HepG2 (cell line): ENCODE results near the gene SSBP1. TPM values are rescaled to one million over a fixed set of nuclear protein-coding genes. Genes with fewer than 3 reads are reported as not detected.

Experiments
- BCL3 ChIP-seq: sonication (generic); formaldehyde crosslinking; IDR thresholded peaks from 2 replicates; pipeline ENCODE4 v1.5.1; 2020; ENCODE audit warnings: mild to moderate bottlenecking, missing genetic modification reagents, moderate library complexity
- EED ChIP-seq: sonication (generic); formaldehyde crosslinking; IDR thresholded peaks from 2 replicates; pipeline ENCODE4 v1.5.0; 2020; ENCODE audit warnings: mild to moderate bottlenecking, missing genetic modification reagents
- MLLT10 ChIP-seq: sonication (generic); formaldehyde crosslinking; IDR thresholded peaks from 2 replicates; pipeline ENCODE4 v1.4.0; 2020; ENCODE audit warnings: missing genetic modification reagents
- PAXIP1 ChIP-seq: sonication (generic); formaldehyde crosslinking; conservative IDR thresholded peaks from 2 replicates; pipeline ENCODE4 v1.4.0; 2020; ENCODE audit warnings: mild to moderate bottlenecking, missing genetic modification reagents, moderate library complexity
- RERE ChIP-seq: IDR thresholded peaks from 2 replicates; pipeline ENCODE4 v1.6.1; 2016; ENCODE audit warnings: low read depth, missing genetic modification reagents, missing compliant biosample characterization
- RFXAP ChIP-seq: sonication (generic); formaldehyde crosslinking; IDR thresholded peaks from 2 replicates; pipeline ENCODE4 v1.4.0; 2020; ENCODE audit warnings: missing genetic modification reagents, borderline replicate concordance
- ZBTB7A ChIP-seq: sonication (generic); formaldehyde crosslinking; IDR thresholded peaks from 2 replicates; pipeline ENCODE4 v1.8.0; 2022; ENCODE audit warnings: mild to moderate bottlenecking, missing genetic modification reagents
- ZFP90 ChIP-seq: sonication (generic); formaldehyde crosslinking; IDR thresholded peaks from 2 replicates; pipeline ENCODE4 v1.8.0; 2022; ENCODE audit warnings: missing genetic modification reagents, mild to moderate bottlenecking, inconsistent platforms, borderline replicate concordance
- ZNF205 ChIP-seq: IDR thresholded peaks from 2 replicates; pipeline ENCODE4 v1.6.1; 2018; ENCODE audit warnings: missing biosample characterization, missing genetic modification reagents
- ZNF326 ChIP-seq: sonication (generic); formaldehyde crosslinking; IDR thresholded peaks from 2 replicates; pipeline ENCODE4 v1.4.0; 2020; ENCODE audit warnings: missing genetic modification reagents, borderline replicate concordance
- ZNF383 ChIP-seq: sonication (generic); formaldehyde crosslinking; IDR thresholded peaks from 2 replicates; pipeline ENCODE4 v1.4.0; 2020; ENCODE audit warnings: missing genetic modification reagents, mild to moderate bottlenecking, borderline replicate concordance
- ZNF431 ChIP-seq: sonication (generic); formaldehyde crosslinking; IDR thresholded peaks from 2 replicates; pipeline ENCODE4 v1.9.0; 2022; ENCODE audit warnings: missing genetic modification reagents, low read depth, mild to moderate bottlenecking, borderline replicate concordance
- ZNF550 ChIP-seq: sonication (generic); formaldehyde crosslinking; IDR thresholded peaks from 2 replicates; pipeline ENCODE4 v1.4.0; 2020; ENCODE audit warnings: mild to moderate bottlenecking, missing genetic modification reagents, borderline replicate concordance
- ZNF652 ChIP-seq: IDR thresholded peaks from 2 replicates; pipeline ENCODE4 v1.6.1; 2016; ENCODE audit warnings: low read depth, borderline replicate concordance
- ZSCAN20 ChIP-seq: sonication (generic); formaldehyde crosslinking; IDR thresholded peaks from 2 replicates; pipeline ENCODE4 v1.4.0; 2020; ENCODE audit warnings: missing genetic modification reagents, mild to moderate bottlenecking, borderline replicate concordance
- polyA plus RNA-seq, 8 experiments: library from polyadenylated mRNA; depleted of rRNA in 3 of 8; stranded (reverse) in 7 of 8; unstranded in 1 of 8; fragments of >200 nt; fragmentation: Illumina TruSeq in 4 of 8; extraction: Trizol in 4 of 8; gene quantifications; 2 replicates each; pipeline versions ENCODE4 v1.2.1 to v1.2.3, GENCODE V29; 2011 to 2016; ENCODE audit warnings: low read depth in 4 of 8, missing spikeins in 1 of 8, mixed read lengths in 1 of 8; ENCODE audit not compliant: insufficient read depth in 1 of 8
- total RNA-seq, 5 experiments: library from RNA; depleted of rRNA; stranded (reverse); fragments of >200 nt; fragmentation: Illumina TruSeq; extraction: Trizol; gene quantifications; 2 replicates each; pipeline ENCODE4 v1.2.3, GENCODE V29; 2016; ENCODE audit warnings: low read depth in 1 of 5
- TF ChIP-seq, protein P1 (sequence below): sonication (generic); formaldehyde crosslinking; IDR thresholded peaks from 2 replicates; pipeline ENCODE4 v1.5.1; 2020; ENCODE audit warnings: mild to moderate bottlenecking, missing genetic modification reagents, borderline replicate concordance
- TF ChIP-seq, protein P2 (sequence below): sonication (generic); formaldehyde crosslinking; IDR thresholded peaks from 2 replicates; pipeline ENCODE4 v1.4.0; 2020; ENCODE audit warnings: missing genetic modification reagents; ENCODE audit errors: not compliant biosample characterization

Gene SSBP1
- total and polyA plus RNA-seq, 2 of the 13 experiments (the other 11 are each of a cell fraction or from before 2014, with no cell fraction given) = 64.4 to 254 TPM

GRCh38 chr7:141695803-141696289 lies 42.3 kb upstream of the SSBP1 start (continued):
- TF ChIP-seq, protein P1, sequence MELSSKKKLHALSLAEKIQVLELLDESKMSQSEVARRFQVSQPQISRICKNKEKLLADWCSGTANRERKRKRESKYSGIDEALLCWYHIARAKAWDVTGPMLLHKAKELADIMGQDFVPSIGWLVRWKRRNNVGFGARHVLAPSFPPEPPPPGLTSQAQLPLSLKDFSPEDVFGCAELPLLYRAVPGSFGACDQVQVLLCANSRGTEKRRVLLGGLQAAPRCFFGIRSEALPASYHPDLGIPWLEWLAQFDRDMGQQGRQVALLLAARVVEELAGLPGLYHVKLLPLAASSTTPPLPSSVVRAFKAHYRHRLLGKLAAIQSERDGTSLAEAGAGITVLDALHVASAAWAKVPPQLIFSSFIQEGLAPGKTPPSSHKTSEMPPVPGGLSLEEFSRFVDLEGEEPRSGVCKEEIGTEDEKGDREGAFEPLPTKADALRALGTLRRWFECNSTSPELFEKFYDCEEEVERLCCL = no peak
- TF ChIP-seq RERE (0 out of 2 replicates have a peak, but pooled peaks have one; percentile 29), ZNF205 (CRISPR knock-in tag) (peak; percentile 93), ZBTB7A (CRISPR knock-in tag) (no peak), ZFP90 (CRISPR knock-in tag) (no peak), ZSCAN20 (CRISPR knock-in tag) (no peak), ZNF652 (CRISPR knock-in tag) (0 out of 2 replicates have a peak, but pooled peaks have one; percentile 12), ZNF383 (CRISPR knock-in tag) (no peak), ZNF550 (CRISPR knock-in tag) (no peak), MLLT10 (CRISPR knock-in tag) (no peak), PAXIP1 (CRISPR knock-in tag) (peak; percentile 82), EED (no peak), ZNF431 (0 out of 2 replicates have a peak, but pooled peaks have one; percentile 33), ZNF326 (CRISPR knock-in tag) (no peak), BCL3 (CRISPR knock-in tag) (no peak), RFXAP (no peak; the same call in 1 of the 2 replicates)
- TF ChIP-seq, protein P2, sequence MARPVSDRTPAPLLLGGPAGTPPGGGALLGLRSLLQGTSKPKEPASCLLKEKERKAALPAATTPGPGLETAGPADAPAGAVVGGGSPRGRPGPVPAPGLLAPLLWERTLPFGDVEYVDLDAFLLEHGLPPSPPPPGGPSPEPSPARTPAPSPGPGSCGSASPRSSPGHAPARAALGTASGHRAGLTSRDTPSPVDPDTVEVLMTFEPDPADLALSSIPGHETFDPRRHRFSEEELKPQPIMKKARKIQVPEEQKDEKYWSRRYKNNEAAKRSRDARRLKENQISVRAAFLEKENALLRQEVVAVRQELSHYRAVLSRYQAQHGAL (CRISPR knock-in tag) = no peak
